GM12874 (cell line): ENCODE measurements around the gene CD83.

Source experiments
- TF ChIP-seq, protein P1 (sequence below): IDR thresholded peaks from 2 replicates; pipeline ENCODE4 v1.5.1; 2011; ENCODE audit warnings: low read depth, mild to moderate bottlenecking, control low read depth, low read length, moderate library complexity; ENCODE audit not compliant: insufficient read depth

CD83 gene

DNA sequence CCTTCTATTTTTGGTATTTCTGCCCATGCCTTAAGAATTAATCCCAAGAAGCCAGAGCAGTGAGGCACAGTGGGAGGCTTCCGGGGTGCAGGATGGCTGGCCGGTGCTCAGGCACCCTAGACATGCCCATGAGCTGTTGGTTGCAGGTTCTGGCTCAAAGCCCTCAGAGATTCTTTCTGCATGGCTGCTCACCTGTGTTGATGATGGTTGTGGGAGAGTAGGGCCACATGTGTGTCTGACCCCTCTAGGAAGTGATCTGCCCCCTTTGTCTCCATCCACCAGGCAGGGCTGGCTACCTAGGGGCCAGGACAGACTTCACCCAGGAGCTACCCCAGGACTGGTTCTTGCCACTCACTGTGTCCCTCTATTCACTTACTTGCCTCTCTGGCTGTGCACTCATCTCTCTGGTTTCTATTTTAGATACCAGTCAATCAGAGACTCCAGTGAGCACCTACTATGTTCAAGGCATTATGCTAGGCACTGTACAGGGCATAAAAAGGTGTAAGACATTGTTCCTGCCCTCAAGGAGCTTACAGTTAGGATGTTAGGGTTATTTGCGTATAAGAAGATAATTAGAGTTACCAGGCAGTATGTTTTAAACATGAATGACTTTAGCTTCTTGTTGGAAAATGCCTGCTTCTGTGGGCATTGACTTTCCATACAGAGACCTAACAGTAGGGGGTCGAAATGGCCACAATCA is 16.8 kb downstream of the CD83 start:
- TF ChIP-seq, protein P1, sequence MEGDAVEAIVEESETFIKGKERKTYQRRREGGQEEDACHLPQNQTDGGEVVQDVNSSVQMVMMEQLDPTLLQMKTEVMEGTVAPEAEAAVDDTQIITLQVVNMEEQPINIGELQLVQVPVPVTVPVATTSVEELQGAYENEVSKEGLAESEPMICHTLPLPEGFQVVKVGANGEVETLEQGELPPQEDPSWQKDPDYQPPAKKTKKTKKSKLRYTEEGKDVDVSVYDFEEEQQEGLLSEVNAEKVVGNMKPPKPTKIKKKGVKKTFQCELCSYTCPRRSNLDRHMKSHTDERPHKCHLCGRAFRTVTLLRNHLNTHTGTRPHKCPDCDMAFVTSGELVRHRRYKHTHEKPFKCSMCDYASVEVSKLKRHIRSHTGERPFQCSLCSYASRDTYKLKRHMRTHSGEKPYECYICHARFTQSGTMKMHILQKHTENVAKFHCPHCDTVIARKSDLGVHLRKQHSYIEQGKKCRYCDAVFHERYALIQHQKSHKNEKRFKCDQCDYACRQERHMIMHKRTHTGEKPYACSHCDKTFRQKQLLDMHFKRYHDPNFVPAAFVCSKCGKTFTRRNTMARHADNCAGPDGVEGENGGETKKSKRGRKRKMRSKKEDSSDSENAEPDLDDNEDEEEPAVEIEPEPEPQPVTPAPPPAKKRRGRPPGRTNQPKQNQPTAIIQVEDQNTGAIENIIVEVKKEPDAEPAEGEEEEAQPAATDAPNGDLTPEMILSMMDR = no peak

GRCh38 chr6:14135893-14136539 is 18.4 kb downstream of the CD83 start:
- TF ChIP-seq, protein P1 = no peak

DNA sequence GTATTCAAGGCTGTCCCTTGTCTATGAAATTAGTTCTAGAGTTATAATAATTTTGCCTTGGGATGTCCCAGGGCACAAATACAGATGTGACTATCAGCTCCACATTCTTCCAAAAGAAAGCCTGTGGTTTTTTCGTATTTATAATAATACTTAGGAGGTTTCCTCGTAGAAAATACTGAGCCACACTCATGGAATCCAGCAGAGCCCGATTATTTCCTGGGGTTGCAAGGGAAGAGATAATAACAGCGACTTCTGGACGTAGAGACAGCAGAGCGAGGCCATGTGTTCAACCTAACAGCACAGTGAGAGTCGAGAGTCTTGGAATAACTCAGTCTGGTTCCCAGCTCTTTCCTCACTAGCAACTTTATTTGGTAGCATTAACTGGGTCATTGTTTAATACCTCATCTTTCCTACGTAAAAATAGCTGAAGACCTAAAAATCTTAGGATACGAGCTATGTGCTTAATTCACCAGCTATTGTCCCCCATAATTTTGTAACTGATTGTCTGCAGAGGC is 21.2 kb downstream of the CD83 start:
- TF ChIP-seq, protein P1 = no peak

- TF ChIP-seq, protein P1 = no peak
Measured at GRCh38 chr6:14141351-14142062, 23.9 kb downstream of the CD83 start.

- TF ChIP-seq, protein P1 = no peak
Measured at GRCh38 chr6:14142063-14142450, 24.5 kb downstream of the CD83 start.

DNA sequence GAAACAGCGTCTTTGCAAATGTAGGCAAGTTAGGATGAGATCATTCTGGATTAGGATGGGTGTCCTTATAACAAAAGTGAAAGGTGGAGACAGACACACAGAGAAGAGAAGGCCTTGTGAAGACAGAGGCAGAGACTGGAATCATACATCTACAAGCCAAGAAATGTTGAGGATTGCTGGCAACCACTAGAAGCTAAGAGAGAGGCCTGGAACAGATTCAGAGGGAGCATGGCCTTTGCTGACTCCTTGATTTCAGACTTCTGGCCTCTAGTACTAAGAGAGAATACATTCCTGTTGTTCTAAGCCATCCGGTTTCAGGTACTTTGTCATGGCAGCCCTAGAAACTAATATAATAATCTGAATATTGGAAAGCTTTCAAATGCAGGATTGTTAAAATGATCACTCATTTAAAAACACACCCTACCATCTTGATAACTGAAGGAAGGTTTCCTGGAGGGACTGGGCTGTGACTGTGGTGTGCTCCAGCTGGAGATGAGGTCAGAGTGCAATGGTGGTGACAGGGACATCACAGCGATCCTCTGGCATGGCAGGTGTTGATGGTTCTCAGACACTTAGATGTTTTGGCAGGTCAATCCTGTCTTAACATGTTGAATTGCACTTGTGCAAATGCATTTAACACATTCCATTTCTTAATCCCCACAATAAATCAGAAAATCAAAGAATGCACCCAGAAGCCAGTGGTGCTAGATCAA is 25.1 kb downstream of the CD83 start:
- TF ChIP-seq, protein P1 = no peak

DNA sequence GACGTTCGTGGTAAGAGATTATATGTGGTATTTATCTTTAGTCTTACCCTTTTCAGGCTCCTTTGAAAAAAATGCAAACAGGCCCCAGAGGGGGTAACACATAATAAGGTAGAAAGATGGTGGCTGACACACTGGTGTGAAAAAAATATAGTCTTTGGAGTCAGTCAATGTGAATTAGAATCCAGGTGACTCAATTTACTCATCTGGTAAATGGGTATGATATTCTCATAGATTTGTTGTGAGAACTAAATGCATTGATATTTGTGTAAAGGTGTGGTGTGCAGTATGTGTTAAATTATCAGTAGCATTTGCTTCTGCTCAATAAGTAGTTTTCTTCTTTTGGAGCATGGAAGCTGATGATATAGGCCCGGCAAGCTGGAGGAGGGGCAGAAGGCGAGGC is 25.7 kb downstream of the CD83 start:
- TF ChIP-seq, protein P1 = no peak
